Gastroesophageal sphincter (tissue), 3 donors: ENCODE measurements around the gene ANKRD30BL.
"Not testable (repeated sequence)": the region's sequence is repeated elsewhere in the genome, so short reads cannot be mapped to it uniquely, and the experiment has no call there.

Experiments
- CTCF ChIP-seq, 4 experiments: fragments of 200-600 bp in 2 of 4; fragments of 450-650 bp in 2 of 4; sonication (generic) in 1 of 4; IDR thresholded peaks; one replicate each; pipeline ENCODE4 v1.5.1; 2017 to 2019; ENCODE audit warnings: antibody characterized with exemption in 4 of 4, mild to moderate bottlenecking in 2 of 4, moderate library complexity in 2 of 4
- EP300 ChIP-seq: sonication (generic); formaldehyde crosslinking; IDR thresholded peaks from one replicate; pipeline ENCODE4 v1.6.1; 2017; ENCODE audit warnings: antibody characterized with exemption, mild to moderate bottlenecking
- POLR2A ChIP-seq, 2 donors: fragments of 450-650 bp; IDR thresholded peaks; one replicate each; pipeline ENCODE4 v1.6.1; 2017; ENCODE audit warnings: antibody characterized with exemption in 2 of 2, mild to moderate bottlenecking in 2 of 2, moderate library complexity in 1 of 2

DNA sequence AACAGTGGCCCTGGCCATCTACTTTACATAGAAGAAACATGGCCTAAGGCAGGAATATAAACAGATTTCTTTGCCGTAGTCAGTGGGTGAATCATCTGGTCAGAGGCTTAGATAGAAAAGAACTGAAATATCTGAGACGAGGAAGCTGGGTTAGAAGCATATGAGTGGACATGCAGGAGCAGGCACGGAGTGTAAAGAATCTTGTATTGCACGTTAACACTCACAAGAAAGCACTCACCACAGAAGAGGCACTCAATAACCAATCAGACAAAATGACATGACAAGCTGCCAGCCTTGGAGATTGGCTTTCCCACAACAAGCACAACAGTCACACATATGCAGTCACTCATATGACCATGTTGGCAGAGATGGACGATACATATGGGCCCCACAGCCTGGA lies 31.1 kb upstream of the ANKRD30BL start:
- not testable (repeated sequence) for TF ChIP-seq CTCF (IDR thresholded peaks at IDR 0.05); POLR2A (IDR thresholded peaks at IDR 0.05); EP300
